HG03039 (cell line): ENCODE data around the gene ZNF311.
A peak's percentile ranks its signal among the peaks of the same experiment; 100 is the strongest.

Experiments used
- ATAC-seq: cut with Tn5 transposase; IDR thresholded peaks from one replicate; pipeline ENCODE4 v1.9.1; 2021; ENCODE audit warnings: mild to moderate bottlenecking, moderate library complexity; ENCODE audit not compliant: unreplicated experiment

Gene ZNF311

DNA sequence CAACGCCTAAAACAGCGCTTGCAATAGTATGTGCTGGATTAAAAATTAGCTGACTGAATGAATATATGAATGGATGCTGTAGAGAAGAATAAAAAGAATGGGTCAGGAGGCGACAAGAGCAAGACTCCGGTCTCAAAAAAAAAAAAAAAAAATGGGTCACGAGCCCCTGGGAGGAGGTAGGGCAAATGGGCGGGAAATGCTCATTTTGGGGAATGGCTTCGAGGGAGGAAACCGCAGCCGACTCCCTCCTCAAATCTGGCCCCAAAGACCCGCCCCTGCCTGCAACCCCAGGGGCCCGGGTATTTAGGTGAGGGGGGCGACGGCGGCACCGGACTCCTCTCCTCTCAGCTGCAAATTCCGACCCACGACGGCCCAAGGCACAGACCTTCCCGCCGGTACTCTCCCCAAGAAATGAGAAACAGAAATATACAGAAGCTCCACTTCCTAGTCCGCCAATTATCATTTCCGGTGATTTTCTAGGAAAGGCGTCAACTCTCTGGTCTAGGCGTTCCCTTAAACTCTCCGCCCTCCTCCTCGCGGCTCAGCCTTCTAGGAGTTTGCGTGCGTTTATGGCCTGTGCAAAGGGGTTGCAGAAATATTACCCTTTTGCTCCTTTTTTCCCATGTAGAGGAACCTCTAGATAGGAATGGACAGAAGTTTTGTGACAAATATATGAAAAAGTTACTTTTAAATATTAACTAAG, at the start of gene ZNF311:
TSS of gene ZNF311 (minus strand) at position 133 of the 703 bp plus-strand sequence. CDS start 1,361 bp downstream, outside the sequence.
- ATAC-seq = no peak

DNA sequence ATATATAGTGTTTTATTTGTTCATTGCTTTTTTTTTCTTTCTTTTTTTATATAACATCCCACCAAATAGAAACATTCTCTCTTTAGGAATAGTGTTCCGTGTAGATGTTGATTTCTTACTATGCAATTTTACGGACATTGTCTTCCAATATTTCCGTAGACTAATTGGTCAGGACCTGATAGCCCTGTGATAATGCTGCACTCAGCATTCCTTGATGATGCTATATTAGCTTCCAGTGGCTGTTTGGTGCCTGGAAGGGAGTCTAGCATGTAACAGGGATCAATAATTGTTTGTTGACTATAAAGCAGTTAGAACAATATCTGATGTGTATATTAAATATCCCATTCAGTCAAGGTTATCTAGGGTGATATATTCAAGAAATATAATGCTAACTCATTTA, 46.6 kb upstream of the ZNF311 start:
- ATAC-seq = no peak

DNA sequence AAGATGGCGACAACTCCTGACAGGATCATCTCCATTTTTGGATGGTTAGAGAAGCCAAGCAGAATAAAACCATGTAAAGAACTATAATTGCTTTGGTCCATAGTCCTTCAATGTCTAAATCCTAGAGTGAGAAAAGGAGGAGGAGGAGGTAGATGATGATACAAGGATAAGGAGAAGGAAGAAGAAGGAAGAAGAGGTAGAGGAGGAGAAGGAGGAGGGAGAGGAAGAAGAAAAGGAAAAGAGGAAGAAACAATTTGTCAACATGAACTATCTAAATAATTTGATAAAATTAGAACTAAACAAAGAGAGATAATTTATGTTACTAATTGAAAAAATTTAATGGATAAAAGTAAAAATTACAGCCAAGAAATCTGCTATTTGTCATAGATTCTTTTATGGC, 40.0 kb upstream of the ZNF311 start, which contains the start of gene OR2W1:
TSS of gene OR2W1 (minus strand) at position 101 of the 400 bp plus-strand sequence. CDS start at position 101, 0 bp downstream.
- no peak for ATAC-seq

DNA sequence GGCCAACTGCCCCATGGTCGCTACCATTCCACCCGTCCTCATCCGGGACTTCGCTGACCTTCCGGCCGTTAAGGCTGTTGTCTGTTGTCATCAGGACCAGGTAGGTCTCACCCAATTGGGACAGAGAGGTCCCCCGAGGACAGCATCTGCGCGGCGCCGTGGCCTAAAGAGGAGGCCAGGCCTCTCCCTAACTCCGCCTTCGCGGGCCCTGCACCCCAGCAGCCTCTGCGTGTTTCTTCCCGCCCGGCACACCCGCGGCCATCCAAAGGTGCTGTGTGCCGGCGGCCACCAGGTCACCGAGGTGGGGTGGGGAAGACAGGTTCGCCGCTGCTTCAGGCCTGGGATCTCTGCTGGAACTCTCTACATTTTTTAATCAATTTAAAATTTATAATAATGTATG, 30.8 kb upstream of the ZNF311 start:
- no peak for ATAC-seq

DNA sequence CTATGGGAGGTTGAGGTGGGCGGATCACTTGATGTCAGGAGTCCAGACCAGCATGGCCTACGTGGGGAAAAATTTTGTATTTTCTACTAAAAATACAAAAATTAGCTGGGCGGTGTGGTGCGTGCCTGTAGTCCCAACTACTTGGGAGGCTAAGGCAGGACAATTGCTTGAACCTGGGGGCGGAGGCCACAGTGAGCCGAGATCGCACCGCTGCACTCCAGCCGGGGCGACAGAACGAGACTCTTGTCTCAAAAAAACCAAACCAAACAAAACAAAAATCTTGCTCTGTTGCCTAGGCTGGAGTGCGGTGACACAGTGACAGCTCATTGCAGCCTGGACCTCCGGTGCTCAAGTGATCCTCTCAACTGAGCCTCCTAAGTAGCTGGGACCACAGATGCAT, 23.7 kb upstream of the ZNF311 start:
- ATAC-seq = no peak

DNA sequence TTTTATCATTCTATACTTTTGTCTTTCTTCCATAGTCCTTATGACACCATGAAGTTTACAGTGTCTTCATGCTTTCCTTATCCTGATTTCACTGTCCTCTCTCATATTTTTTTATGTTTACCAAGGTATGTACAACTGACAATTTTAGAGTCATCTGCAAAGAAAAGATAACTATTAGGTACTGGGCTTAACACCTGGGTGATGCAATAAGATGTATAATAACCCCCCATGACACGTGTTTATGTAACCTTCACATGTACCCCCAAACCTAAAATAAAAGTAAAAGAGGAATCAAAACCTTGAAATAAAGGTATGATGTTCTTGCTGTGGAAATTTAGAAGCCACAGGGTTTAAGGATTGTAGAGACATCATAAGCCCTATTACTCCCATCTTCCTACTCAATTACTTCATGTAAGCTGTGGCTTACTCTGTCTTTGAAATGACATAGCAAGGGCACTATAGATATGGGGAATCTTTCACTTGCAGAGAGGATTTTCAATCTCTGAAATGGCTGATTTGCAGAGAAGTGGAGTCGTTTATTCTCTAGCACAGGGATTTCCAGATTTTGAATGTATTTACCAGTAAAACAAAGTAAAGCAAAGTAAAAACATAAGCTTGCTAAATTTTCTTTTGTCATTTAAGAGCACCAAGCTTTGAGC, 20.9 kb upstream of the ZNF311 start:
- ATAC-seq = no peak

DNA sequence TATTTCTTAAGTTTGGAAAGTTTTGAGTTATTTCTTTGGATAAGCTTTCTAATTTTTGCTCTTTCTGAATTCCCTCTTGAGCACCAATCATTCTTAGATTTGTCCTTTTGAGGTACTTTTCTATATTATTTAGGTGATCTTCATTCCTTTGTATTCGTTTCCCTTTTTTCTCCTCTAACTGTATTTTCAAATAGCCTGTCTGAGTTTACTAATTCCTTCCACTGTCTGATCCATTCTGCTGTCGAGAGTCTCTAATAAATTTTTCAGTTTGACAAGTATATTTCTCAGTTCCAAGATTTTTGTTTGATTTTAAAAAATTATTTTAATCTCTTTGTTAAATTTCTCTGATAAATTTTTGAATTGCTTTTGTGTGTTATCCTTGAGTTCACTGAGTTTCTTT, 16.3 kb upstream of the ZNF311 start:
- ATAC-seq = no peak

DNA sequence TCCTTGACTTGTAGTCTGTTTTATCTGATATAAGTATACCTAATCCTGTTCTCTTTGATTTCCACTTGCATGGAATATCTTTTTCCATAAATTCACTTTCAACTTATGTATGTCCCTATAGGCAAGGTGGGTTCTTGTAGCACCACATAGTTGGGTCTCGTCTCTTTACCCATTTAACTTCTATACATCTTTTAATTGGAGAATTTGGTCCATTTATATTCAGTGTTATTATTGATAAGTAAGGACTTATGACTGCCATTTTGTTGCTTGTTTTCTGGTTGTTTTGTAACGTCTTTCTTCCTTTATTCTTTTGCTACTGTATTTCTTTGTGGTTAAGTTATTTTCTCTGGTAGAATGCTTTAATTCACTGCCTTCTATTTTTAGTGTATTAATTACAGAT, 14.5 kb upstream of the ZNF311 start:
- ATAC-seq = no peak

DNA sequence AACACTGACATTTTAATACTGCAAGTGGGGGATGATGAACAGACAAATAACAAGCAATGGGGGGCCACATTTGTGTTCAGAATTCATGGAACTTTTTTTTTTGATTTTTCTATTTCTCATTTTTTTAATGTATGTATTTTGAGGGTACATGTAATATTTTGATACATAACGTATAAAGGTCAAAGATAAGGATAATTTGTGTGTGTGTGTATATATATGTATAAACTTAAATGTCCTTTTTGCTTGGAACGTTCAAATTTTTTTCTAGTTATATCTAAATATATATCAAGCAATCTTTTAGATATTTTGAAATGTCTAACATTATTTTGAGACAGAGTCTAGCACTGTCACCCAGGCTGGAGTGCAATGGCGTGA, 12.3 kb upstream of the ZNF311 start:
- no peak for ATAC-seq

DNA sequence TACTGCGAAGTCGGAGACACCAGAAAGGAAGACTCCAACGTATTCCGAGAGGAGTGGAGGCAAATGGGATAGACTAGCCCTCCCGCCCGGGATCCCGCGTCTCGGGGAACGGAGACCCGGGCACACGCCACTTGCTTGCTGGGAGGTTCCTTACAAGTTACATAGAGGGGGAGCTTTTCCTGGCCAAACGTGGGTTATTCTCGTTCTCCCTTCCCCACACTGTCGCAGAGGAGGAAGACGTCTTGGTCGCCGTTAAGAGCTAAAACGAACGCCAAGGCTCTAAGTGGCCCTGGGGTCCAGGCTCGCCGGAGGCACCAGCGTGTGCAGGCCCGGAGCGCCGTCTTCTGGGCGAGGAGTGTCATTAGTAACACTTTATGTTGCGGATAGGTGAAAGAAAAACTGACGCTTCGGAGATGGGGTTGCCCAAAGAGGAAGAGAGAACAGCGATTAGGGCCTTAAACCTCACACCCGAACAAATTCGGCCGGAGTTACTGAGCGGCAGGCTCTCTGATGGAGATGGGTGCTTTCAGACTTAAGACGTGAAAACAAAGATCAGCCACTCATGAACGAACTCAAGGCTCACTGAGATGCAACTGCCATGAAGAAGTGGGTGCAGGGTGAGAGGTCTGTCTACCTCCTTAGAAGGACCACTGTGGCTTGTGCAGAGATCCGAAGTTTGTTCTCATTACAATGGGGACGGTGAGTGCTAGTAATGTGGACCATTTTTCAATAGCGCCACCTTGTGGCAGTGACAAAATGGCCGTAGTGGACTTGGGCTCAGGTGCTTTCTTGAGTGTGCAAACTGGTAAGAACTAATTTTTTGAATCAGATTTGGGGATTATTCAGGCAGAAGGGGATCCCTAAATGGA, 11.7 kb upstream of the ZNF311 start:
- peak; percentile 71 for ATAC-seq

DNA sequence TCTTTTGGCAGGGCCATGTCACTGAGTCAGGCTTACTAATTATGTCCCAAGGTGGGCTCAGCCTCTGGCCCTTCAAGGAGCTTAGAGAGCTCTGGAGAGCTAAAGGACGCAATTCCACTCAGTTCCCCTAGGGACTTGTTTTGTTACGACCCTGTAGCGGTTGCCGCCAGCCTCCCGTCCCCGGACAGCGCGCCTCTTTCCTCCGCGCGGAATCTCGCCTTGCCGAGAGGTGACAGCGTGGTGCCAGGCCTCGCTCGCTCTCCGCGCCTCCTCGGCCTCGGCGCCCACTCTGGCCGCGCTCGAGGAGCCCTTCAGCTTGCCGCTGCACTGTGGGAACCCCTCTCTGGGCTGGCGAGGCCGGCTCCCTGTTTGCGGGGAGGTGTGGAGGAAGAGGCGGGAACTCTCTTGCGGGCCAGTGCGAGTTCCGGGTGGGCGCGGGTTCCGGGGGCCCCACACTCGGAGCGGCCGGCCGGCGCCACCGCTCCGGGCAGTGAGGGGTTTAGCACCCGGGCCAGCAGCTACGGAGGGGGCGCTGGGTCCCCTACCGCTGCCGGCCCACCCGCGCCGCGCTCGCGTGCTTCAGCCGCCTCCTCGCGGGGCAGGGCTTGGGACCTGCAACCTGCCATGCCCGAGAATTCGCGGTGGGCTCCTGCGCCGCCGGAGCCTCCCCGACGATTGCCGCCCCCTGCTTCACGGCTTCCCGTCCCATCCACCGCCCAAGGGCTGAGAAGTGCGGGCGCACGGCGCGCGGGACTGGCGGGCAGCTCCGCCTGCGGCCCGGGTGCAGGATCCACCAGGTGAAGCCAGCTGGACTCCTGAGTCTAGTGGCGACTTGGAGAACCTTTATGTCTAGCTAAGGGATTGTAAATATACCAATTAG, 9.9 kb upstream of the ZNF311 start:
- no peak for ATAC-seq

DNA sequence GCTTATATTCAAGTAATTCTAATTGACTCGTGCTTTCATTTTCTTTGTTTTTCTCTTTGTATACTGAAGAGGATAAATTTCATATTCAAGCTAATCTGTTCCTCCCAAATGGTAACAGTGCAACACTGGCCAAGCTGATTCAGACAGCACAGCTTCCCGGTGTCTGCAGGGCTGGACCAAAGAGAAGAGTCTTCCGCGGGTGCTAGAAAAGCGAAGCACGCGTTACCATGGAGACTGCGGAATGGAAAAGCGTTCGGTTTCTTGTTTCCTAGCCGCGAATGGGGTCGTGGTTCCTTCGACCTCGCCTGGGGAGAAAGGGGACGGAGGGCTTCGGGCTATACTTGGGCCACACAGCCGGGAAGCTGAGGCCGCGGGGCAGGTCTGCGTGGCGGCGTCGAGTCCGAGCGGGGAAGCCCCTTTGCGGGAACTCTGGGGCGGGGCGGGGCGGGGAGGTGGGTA, 6.2 kb upstream of the ZNF311 start:
- ATAC-seq = no peak

DNA sequence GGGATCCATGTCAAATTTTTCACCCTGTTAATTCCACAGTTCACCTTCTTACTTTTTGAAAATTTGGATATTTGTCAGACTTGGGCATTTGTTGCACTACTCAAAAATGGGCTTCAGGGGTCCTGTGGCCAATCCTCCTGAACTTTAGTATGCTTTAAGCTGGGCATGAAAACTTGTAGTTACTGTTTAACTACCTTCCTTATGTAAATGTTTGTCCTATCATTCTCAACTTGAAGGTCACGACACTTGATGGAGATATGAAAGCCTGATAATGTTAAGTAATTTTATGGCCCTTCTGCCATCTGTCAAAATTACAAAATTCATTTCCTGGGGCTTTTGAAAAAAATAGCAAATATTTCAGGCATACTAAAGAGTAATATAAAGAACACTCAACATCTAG, 4.2 kb upstream of the ZNF311 start:
- no peak for ATAC-seq

DNA sequence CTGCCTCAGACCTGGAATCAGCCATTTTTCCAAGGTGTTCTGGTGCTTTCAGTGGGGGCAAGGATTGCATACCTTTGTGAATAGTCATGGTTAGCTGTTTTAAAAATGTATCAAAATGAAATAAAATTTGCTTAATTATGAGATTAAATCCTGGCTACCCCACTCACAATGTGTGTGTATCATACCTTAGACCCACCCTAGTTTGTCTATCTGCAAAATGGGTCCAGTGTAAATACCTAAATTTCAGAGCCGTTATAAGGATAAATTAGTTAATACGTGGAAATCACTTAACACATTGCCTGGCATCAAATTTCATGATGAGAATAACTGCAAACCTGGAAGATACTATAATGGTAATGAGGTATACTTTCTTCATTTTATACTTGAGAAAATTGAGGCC, 3.0 kb upstream of the ZNF311 start:
- ATAC-seq = no peak

DNA sequence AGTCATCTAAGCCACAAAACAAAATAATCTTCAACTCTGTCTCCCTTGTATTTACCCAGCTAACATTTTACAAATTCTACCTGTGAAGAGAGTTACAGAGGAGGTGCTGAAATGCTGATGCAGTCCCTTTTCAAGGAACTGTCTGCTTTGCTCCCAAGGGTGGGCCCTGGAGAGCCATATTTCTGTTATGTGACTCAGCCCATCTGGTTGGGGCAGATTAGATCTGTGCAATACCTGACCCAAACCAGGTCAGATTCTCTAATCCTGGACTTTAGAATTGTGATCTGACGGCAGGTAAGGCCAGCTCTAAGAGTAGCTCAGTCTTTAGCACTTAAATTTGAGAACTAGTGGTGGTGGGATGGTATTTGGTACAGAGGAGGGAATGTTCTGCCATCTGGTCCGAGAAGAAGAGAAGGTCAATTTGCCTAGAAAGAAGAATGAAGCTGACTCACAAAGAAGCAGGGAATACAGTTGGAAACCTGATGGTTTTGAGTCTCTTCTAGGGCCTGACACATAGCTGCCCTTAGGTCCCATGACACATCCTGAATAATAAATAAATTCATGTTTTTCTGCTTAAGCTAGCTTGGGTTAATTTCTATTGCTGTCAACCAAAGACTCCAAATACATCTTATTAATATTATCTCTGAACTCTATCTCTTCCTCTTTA, 8.1 kb downstream of the ZNF311 start:
- ATAC-seq = no peak

DNA sequence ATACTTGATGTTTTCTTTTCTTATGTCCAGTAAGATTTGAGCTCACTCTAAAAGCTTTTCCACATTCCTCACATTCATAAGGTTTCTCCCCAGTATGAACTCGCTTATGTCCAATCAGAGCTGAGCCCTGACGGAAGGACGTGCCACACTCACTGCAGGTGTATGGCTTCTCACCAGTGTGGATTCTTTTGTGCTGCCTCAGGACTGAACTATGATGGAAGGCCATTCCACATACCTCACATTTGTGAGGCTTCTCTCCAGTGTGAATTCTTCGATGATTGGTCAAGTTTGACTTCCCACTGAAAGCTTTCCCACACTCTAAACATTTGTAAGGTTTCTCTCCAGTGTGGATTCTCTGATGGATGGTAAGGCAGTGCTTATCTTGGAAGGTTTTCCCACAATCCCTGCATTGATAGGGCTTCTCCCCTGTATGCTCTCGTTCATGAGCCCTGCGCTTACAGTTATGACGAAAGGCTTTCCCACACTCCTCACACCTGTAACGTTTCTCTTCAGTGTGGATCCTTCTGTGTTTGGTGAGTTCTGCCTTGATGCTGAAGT, 9.9 kb downstream of the ZNF311 start:
- no peak for ATAC-seq

DNA sequence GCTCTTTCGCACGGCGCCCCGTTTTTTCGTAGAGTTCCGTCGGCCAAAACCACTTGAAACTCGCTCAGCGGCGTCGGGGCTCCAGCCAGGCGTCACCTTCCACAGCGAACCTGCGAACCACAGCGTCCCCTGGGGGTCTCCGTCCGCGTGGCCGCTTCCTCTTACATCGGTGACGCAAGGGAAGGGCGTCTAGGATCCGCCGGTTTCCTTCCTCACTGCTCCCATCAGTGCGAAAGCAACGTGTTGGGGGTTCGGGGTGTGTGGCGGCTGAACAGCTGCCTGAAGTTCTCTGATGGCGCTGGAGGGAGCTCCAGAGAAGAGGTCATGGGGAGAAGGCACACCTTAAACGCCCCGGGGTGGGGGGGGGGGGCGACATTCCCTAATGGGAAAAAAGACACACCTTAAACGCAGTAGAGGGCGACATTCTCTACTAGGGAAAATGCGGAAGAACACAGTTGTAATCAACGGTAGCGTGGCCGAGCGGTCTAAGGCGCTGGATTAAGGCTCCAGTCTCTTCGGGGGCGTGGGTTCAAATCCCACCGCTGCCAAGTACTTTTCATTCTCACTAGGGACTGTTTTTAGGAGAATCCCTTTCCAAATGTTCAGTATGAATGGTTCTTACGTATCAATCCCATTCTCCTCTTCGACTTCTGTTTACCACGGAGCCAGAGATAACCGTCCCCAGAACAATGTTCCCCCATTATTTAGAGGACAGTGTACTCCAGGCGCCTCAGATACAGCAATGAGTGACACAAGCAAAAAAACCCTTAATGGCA, 16.4 kb downstream of the ZNF311 start:
- no peak for ATAC-seq

DNA sequence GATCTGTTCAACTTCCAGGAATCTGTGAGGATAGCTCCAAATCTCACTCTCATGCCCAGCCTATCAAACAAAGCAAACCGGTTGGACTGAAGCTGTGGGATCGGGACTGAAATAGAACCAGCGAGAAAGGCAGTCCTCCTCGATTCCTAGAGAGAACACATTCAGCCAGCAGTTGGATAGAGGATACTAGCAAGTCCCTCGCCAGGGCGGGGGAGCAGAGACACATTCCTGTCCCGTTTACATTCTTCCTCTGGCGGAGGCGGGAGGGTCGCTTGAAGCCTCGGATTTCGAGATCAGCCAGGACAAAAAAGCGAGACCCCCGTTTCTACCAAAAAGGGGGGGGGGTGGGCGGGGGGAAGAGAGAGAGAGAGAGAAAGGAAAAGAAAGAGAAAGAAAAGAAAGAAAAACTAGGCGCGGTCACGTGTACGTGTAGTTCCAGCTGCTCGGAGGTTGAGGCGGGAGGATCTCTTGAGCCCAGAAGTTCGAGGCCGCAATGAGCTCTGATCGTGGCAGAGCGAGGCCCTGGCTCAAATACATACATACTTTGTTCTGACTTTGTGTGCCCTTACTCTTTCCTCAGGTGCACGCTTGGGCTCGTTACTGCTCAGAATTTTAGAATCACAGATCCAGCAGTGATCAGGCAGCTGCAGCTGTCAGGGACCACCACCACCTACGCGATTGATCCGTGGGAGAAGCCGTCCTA, 19.5 kb downstream of the ZNF311 start:
- ATAC-seq = no peak
